Ovary (tissue), 10 donors: Measurements from ENCODE around the gene KIF21A. TPM values are rescaled to one million over a fixed set of nuclear protein-coding genes. Genes with fewer than 3 reads are reported as not detected.

Source experiments
- DNase-seq, 5 donors: peaks; one replicate each; pipeline ENCODE4 v3.0.0-alpha.2; 2019 to 2020
- H3K27ac ChIP-seq, 2 donors: fragments of 200-600 bp; one replicate each; pipeline versions ENCODE4 v1.5.1 to v1.8.0; 2019 to 2022
- H3K27me3 ChIP-seq: fragments of 200-600 bp; one replicate; pipeline ENCODE4 v1.8.0; 2022
- H3K36me3 ChIP-seq: fragments of 200-600 bp; sonication (generic); one replicate; pipeline ENCODE4 v1.5.1; 2019
- H3K4me1 ChIP-seq: one replicate; pipeline ENCODE4 v1.8.1; 2013; ENCODE audit warnings: mild to moderate bottlenecking, moderate library complexity; ENCODE audit not compliant: insufficient read depth
- H3K4me3 ChIP-seq: fragments of 200-600 bp; sonication (generic); one replicate; pipeline ENCODE4 v1.5.1; 2017
- H3K9me3 ChIP-seq, 2 donors: fragments of 200-600 bp in 1 of 2; sonication (generic) in 1 of 2; one replicate each; pipeline versions ENCODE4 v1.5.1 to v1.8.1; 2013 to 2019; ENCODE audit warnings: mild to moderate bottlenecking in 1 of 2, moderate library complexity in 1 of 2
- EP300 ChIP-seq: sonication (generic); formaldehyde crosslinking; IDR thresholded peaks from one replicate; pipeline ENCODE4 v1.6.1; 2017; ENCODE audit warnings: antibody characterized with exemption
- POLR2A ChIP-seq: fragments of 450-650 bp; IDR thresholded peaks from one replicate; pipeline ENCODE4 v1.6.1; 2017; ENCODE audit warnings: antibody characterized with exemption, mild to moderate bottlenecking, moderate library complexity
- WGBS, 3 donors: extraction: QIAGEN DNeasy Blood & Tissue Kit in 1 of 3; methylation state at CpG; one replicate each; pipeline versions ENCODE4 v1.1.5 to v1.1.7; 2013 to 2017; 5-methylcytosine and 5-hydroxymethylcytosine counted together
- intact Hi-C, 4 donors: fragments of 100-400 bp; cut with DNase I; formaldehyde crosslinking; loops; one replicate each; pipeline versions ENCODE4 v1.11.0 to v1.15.1; 2022 to 2023
- long read RNA-seq, 3 donors: library from polyadenylated mRNA in 2 of 3; unstranded in 2 of 3; transcript quantifications; one replicate each; pipeline ENCODE4 v2.0.0 and lab custom pipeline, GENCODE V29; 2021 to 2026
- polyA plus RNA-seq, 2 donors: library from polyadenylated mRNA; stranded (reverse); fragments of 200-250 nt in 1 of 2; fragments of 350-450 nt in 1 of 2; fragmentation: Illumina TruSeq in 1 of 2; extraction: RNeasy Lipid Tissue Mini Kit (QIAGEN cat#74804) in 1 of 2; gene quantifications; one replicate each; pipeline ENCODE4 v1.2.3, GENCODE V29; 2013 to 2014
- total RNA-seq, 7 donors: library from RNA; depleted of rRNA in 2 of 7; stranded (reverse); fragments of >200 nt in 2 of 7; fragmentation: NEBNext Ultra II Directional in 3 of 7; extraction: Animal tissue kit (Norgen Biotek cat#: 25700) in 3 of 7; gene quantifications; one replicate each; pipeline versions ENCODE4 v1.1.0 to v1.2.4, GENCODE V29; 2016 to 2023
- TF ChIP-seq, protein P1 (sequence below), 3 donors: fragments of 450-650 bp in 2 of 3; fragments of 200-600 bp in 1 of 3; IDR thresholded peaks; one replicate each; pipeline versions ENCODE4 v1.5.1 to v1.8.0; 2016 to 2022; ENCODE audit warnings: antibody characterized with exemption in 3 of 3, mild to moderate bottlenecking in 1 of 3
- donor health status: DM: no; HTN: no; CAD: no; lungs with moderate emphysema.
- donor health status: DM: no; HTN: no; CAD: no.
- donor health status: Bipolar disorder and iron deficiency.
- donor health status: DM: yes; HTN: yes; CAD: no.
- donor health status: DM: no; HTN: no; CAD: no.
- donor health status: DM: yes; HTN: yes; CAD: no.

KIF21A gene, protein sequence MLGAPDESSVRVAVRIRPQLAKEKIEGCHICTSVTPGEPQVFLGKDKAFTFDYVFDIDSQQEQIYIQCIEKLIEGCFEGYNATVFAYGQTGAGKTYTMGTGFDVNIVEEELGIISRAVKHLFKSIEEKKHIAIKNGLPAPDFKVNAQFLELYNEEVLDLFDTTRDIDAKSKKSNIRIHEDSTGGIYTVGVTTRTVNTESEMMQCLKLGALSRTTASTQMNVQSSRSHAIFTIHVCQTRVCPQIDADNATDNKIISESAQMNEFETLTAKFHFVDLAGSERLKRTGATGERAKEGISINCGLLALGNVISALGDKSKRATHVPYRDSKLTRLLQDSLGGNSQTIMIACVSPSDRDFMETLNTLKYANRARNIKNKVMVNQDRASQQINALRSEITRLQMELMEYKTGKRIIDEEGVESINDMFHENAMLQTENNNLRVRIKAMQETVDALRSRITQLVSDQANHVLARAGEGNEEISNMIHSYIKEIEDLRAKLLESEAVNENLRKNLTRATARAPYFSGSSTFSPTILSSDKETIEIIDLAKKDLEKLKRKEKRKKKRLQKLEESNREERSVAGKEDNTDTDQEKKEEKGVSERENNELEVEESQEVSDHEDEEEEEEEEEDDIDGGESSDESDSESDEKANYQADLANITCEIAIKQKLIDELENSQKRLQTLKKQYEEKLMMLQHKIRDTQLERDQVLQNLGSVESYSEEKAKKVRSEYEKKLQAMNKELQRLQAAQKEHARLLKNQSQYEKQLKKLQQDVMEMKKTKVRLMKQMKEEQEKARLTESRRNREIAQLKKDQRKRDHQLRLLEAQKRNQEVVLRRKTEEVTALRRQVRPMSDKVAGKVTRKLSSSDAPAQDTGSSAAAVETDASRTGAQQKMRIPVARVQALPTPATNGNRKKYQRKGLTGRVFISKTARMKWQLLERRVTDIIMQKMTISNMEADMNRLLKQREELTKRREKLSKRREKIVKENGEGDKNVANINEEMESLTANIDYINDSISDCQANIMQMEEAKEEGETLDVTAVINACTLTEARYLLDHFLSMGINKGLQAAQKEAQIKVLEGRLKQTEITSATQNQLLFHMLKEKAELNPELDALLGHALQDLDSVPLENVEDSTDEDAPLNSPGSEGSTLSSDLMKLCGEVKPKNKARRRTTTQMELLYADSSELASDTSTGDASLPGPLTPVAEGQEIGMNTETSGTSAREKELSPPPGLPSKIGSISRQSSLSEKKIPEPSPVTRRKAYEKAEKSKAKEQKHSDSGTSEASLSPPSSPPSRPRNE (N-terminal part only)
- 10 to 100 TPM in 4 of 7 donors, 1 to 10 TPM in 3; 5.4 to 43.3 (median 11.8) TPM for total RNA-seq
- 10 to 100 TPM in 1 of 2 donors, 1 to 10 TPM in 1; 3.6 to 11.8 TPM for polyA plus RNA-seq
- long read RNA-seq, donor 1, partial matches to known transcripts = 14 of 18 reads
- long read RNA-seq, donor 1, other reads (novel, unspliced or antisense) = 2 of 18 reads
- long read RNA-seq, donor 2, partial matches to known transcripts = 9 of 9 reads
- long read RNA-seq, donor 2, other reads (novel, unspliced or antisense) = 0 of 9 reads
- long read RNA-seq, donor 3, partial matches to known transcripts = 4 of 6 reads
- long read RNA-seq, donor 3, other reads (novel, unspliced or antisense) = 2 of 6 reads

DNA sequence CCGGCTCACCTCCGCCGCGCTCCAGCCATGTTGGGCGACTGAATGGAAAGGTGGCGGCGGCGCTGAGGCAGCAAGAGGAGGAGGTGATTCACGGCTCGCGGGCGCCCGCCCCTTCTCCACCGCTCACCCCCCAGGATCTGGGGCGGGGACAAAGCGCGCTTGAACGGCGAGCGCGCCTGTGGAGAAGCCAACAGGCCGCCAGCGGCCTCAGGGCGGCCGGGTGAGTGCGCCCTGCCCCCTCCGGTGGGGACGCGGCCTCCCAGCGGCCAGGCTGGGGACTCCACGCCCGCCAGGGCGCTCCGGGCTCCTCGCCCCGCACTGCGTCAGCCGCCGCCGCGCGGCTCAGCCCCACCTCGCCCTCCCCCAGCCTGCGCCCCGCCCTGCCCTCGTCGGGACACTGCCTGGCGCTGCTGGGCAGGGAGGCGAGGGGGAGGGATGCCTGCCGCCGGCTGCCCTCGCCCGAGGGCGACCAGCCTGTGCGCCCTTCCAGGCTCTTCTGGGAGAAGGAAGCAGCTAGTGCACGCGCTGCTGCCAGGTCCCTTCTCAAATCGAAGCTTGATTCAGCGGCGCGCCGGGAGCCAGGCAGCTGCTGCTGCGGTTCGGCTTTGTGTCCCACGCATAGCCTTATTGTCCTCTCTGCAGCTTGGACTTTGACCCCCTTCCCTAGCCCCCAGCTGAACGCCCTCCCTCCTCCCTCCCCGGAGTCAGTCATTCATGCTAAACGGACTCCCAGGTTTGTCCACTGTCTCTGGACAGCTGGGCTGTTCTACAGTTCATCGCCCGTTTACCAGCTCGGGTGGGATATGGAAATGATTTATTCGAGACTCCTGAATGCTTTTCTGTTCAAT, at the start of gene KIF21A:
Gene KIF21A, minus strand, starts transcription at position 40 of the 848 bp plus-strand sequence. CDS start 150 bp downstream, outside the sequence.
- Histone ChIP-seq H3K4me1 (peaks cover 2% of the 10 kb centered on the region), H3K27ac (peak within 1 kb of the TSS; percentile 50 to 68), H3K36me3 (no peaks in the 10 kb centered on the region), H3K9me3 (no peaks in the 10 kb centered on the region), H3K4me3 (peak within 1 kb of the TSS; percentile 81), H3K27me3 (no peaks in the 10 kb centered on the region)
- intact Hi-C loops = loop anchor here in 1 of 4 donors (5.0 kb wide), 1 partner anchor 174 kb away; the partner anchor contains the start of gene ABCD2
- 0 to 1% (median 1%) methylated on average over 34 to 72 of the region's 72 CpGs for WGBS, 3 donors
- DNase-seq = peak; percentile 74 to 91 (median 86)
- TF ChIP-seq, protein P1, sequence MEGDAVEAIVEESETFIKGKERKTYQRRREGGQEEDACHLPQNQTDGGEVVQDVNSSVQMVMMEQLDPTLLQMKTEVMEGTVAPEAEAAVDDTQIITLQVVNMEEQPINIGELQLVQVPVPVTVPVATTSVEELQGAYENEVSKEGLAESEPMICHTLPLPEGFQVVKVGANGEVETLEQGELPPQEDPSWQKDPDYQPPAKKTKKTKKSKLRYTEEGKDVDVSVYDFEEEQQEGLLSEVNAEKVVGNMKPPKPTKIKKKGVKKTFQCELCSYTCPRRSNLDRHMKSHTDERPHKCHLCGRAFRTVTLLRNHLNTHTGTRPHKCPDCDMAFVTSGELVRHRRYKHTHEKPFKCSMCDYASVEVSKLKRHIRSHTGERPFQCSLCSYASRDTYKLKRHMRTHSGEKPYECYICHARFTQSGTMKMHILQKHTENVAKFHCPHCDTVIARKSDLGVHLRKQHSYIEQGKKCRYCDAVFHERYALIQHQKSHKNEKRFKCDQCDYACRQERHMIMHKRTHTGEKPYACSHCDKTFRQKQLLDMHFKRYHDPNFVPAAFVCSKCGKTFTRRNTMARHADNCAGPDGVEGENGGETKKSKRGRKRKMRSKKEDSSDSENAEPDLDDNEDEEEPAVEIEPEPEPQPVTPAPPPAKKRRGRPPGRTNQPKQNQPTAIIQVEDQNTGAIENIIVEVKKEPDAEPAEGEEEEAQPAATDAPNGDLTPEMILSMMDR (IDR thresholded peaks at IDR 0.05) = peak; percentile 58 to 77 (median 63)
- TF ChIP-seq EP300 = no peak
- TF ChIP-seq POLR2A = peak; percentile 48

DNA sequence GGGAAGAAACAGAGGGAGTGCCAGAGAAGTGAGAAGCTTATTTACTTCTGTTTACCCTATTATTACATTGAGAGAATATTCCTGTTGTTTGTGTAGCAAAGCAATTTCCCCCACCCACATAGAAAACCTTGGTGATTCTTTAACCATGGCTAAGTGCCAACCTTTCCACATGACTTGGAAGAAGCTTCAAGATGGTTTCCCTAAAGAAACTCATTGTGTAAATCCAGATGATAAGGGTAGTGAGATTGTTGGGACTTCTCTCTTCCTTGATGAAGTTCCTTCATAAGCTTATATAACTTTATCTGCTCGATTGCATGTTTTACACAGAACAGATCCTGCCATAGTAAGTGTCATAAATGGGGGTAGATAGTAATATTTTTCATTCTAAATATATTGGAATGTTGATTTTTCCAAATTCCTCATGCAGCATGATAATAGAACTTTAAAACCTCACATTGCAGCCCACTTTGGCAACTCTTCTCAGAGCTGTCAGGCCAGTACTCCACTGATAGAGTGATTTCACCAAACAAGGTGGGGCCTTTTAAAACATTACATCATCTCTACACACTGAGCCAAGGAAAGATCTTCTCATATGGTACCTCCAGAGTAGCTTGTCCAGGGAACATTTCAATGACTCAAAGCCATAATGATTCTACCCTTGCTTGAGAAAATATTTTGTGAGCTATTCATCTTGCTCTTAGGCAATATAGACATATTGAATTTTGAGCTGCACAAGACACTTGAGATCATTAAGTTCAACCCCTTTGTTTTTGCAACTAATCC, 47.8 kb upstream of the KIF21A start:
- H3K27me3 ChIP-seq = no peaks in the 10 kb centered on the region
- no peak overlapping the region for H3K27ac ChIP-seq
- no peaks in the 10 kb centered on the region for H3K36me3 ChIP-seq
- TF ChIP-seq POLR2A = no peak
- no peak for TF ChIP-seq EP300
- TF ChIP-seq, protein P1 (IDR thresholded peaks at IDR 0.05) = no peak
- H3K4me1 ChIP-seq = no peaks in the 10 kb centered on the region
- 39 to 64% (median 40%) methylated on average over 1 of the region's 1 CpG for WGBS, 3 donors
- H3K4me3 ChIP-seq = no peak overlapping the region
- DNase-seq = no peak
- intact Hi-C loops = no loop called here
- no peaks in the 10 kb centered on the region for H3K9me3 ChIP-seq

DNA sequence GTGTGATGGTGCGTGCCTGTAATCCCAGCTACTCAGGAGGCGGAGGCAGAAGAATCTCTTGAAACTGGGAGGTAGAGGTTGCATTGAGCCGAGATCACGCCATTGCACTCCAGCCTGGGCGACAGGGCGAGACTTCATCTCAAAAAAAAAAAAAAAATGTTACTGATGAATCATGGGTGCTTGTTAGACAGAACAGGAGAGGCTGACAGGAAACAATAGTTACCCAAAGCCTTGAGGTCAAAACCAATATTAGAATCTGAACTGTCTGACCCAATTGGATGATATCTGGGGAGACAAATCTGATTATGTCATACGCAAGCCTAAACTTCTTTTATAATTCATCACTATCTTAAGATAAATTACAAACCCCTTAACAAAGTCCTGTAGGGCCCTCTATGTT, 40.7 kb upstream of the KIF21A start:
- H3K27me3 ChIP-seq = no peaks in the 10 kb centered on the region
- no peak for DNase-seq
- H3K4me3 ChIP-seq = no peak overlapping the region
- intact Hi-C loops = no loop called here
- H3K27ac ChIP-seq = no peak overlapping the region
- TF ChIP-seq, protein P1 (IDR thresholded peaks at IDR 0.05) = no peak
- no peak for TF ChIP-seq EP300
- no peak for TF ChIP-seq POLR2A
- no peaks in the 10 kb centered on the region for H3K9me3 ChIP-seq
- H3K36me3 ChIP-seq = no peaks in the 10 kb centered on the region
- H3K4me1 ChIP-seq = no peaks in the 10 kb centered on the region
- 93 to 96% (median 96%) methylated on average over 7 of the region's 7 CpGs for WGBS, 3 donors
